B cell (primary cell): ENCODE measurements around the gene FGFRL1. TPM values are rescaled to one million over a fixed set of nuclear protein-coding genes. Genes with fewer than 3 reads are reported as not detected.
A peak's percentile ranks its signal among the peaks of the same experiment; 100 is the strongest.

Experiments used
- ATAC-seq: fragments of 200-7000 bp; cut with Tn5 transposase; one replicate; pipeline ENCODE4 v1.10.0; 2021; ENCODE audit warnings: low read depth, mild to moderate bottlenecking, moderate number of reproducible peaks, moderate library complexity
- CTCF ChIA-PET: fragments of 350-600 bp; sonication (Branson Sonifier 250); formaldehyde crosslinking; loops from one replicate; lab custom pipeline; 2021; ENCODE audit warnings: antibody characterized with exemption, inconsistent platforms; lab: Charles Lee
- POLR2A ChIA-PET: fragments of 350-600 bp; sonication (Branson Sonifier 250); formaldehyde crosslinking; loops from one replicate; lab custom pipeline; 2021; ENCODE audit warnings: antibody characterized with exemption; lab: Charles Lee
- DNase-seq: peaks from one replicate; pipeline ENCODE4 v3.0.0; 2013
- H2AFZ ChIP-seq: 2 replicates; pipeline ENCODE4 v1.6.1; 2012; ENCODE audit warnings: mild to moderate bottlenecking, low read depth, low read length; ENCODE audit not compliant: insufficient read depth, poor library complexity, severe bottlenecking
- H3K27ac ChIP-seq, 2 donors: 1 replicate in 1 of 2; 2 replicates in 1 of 2; pipeline ENCODE4 v1.5.1; 2012 to 2013; ENCODE audit warnings: low read length in 2 of 2, mild to moderate bottlenecking in 2 of 2, moderate library complexity in 1 of 2
- H3K27me3 ChIP-seq, 4 experiments: fragments of 200-600 bp in 1 of 4; sonication (generic) in 1 of 4; replicated peaks in 1 of 4; 1 replicate in 2 of 4; 2 replicates in 2 of 4; pipeline versions ENCODE4 v1.6.1 to v1.7.0; 2013 to 2016; ENCODE audit warnings: low read length in 3 of 4, mild to moderate bottlenecking in 2 of 4, mixed read lengths in 1 of 4, moderate library complexity in 1 of 4; ENCODE audit not compliant: insufficient read depth in 4 of 4, control insufficient read depth in 3 of 4; ENCODE audit errors: control extremely low read depth in 1 of 4
- H3K36me3 ChIP-seq, 2 experiments: replicated peaks in 1 of 2; 1 replicate in 1 of 2; 2 replicates in 1 of 2; pipeline versions ENCODE4 v1.6.1 to v1.7.1; 2013; ENCODE audit warnings: low read length in 1 of 2; ENCODE audit not compliant: insufficient read depth in 2 of 2, control insufficient read depth in 1 of 2; ENCODE audit errors: control extremely low read depth in 1 of 2, extremely low read depth in 1 of 2
- H3K4me1 ChIP-seq, 2 donors: fragments of 200-600 bp in 1 of 2; sonication (generic) in 1 of 2; 1 replicate in 1 of 2; 2 replicates in 1 of 2; pipeline versions ENCODE4 v1.5.1 to v1.6.1; 2013 to 2017; ENCODE audit warnings: low read length in 2 of 2; ENCODE audit not compliant: control insufficient read depth in 2 of 2, insufficient read depth in 2 of 2
- H3K4me2 ChIP-seq: replicated peaks from 2 replicates; pipeline ENCODE3; 2012; ENCODE audit warnings: mild to moderate bottlenecking, low read depth, low read length; ENCODE audit not compliant: poor library complexity, severe bottlenecking
- H3K4me3 ChIP-seq, 5 experiments: fragments of 200-600 bp in 1 of 5; sonication (generic) in 1 of 5; 1 replicate in 3 of 5; 2 replicates in 2 of 5; pipeline versions ENCODE4 v1.5.1 to v1.7.0; 2011 to 2016; ENCODE audit warnings: low read length in 4 of 5, mild to moderate bottlenecking in 4 of 5, low read depth in 2 of 5, control low read depth in 1 of 5, moderate library complexity in 1 of 5; ENCODE audit not compliant: insufficient read depth in 1 of 5; ENCODE audit errors: control extremely low read depth in 1 of 5, extremely low read depth in 1 of 5
- H3K79me2 ChIP-seq: fragments of 200-600 bp; sonication (generic); one replicate; pipeline ENCODE4 v1.6.0; 2016; ENCODE audit warnings: low read length; ENCODE audit not compliant: control insufficient read depth, insufficient read depth
- H3K9ac ChIP-seq: fragments of 200-600 bp; sonication (generic); 2 replicates; pipeline ENCODE4 v1.6.1; 2017; ENCODE audit warnings: mild to moderate bottlenecking, low read length, moderate library complexity
- H3K9me3 ChIP-seq, 3 donors: one replicate each; pipeline versions ENCODE4 v1.6.1 to v1.7.1; 2013; ENCODE audit warnings: low read length in 2 of 3; ENCODE audit not compliant: control insufficient read depth in 2 of 3, insufficient read depth in 1 of 3; ENCODE audit errors: control extremely low read depth in 1 of 3
- H4K20me1 ChIP-seq: 2 replicates; pipeline ENCODE4 v1.6.0; 2012; ENCODE audit warnings: mild to moderate bottlenecking, low read length; ENCODE audit not compliant: insufficient read depth, control insufficient read depth, poor library complexity, severe bottlenecking
- H3K27ac Mint-ChIP-seq: one replicate; pipeline ENCODE4 v1.8.0; 2021; ENCODE audit warnings: mixed read lengths
- H3K27me3 Mint-ChIP-seq: one replicate; pipeline ENCODE4 v1.8.0; 2021; ENCODE audit warnings: mixed read lengths
- H3K4me1 Mint-ChIP-seq: one replicate; pipeline ENCODE4 v1.8.0; 2021; ENCODE audit warnings: mixed read lengths
- H3K4me3 Mint-ChIP-seq: one replicate; pipeline ENCODE4 v1.8.0; 2021; ENCODE audit warnings: mixed read lengths
- H3K9me3 Mint-ChIP-seq: one replicate; pipeline ENCODE4 v1.8.0; 2022; ENCODE audit warnings: mixed read lengths; ENCODE audit not compliant: insufficient read depth
- EZH2 ChIP-seq: IDR thresholded peaks from 2 replicates; pipeline ENCODE4 v1.6.1; 2012; ENCODE audit warnings: borderline replicate concordance, low read depth, mild to moderate bottlenecking, moderate library complexity, low read length; ENCODE audit not compliant: insufficient read depth, poor library complexity, severe bottlenecking
- WGBS: methylation state at CpG from one replicate; pipeline ENCODE4 v1.1.5; 2013; ENCODE audit warnings: missing lambda C conversion rate; ENCODE audit not compliant: insufficient coverage; 5-methylcytosine and 5-hydroxymethylcytosine counted together
- intact Hi-C: fragments of 100-400 bp; cut with micrococcal nuclease; formaldehyde crosslinking; loops from one replicate; pipeline ENCODE4 v1.10.0; 2022
- polyA plus RNA-seq: library from polyadenylated mRNA; depleted of rRNA; stranded (reverse); fragments of >200 nt; gene quantifications from 2 replicates; pipeline ENCODE4 v1.2.3, GENCODE V29; 2012
- total RNA-seq, 2 donors: library from RNA; stranded (reverse); fragments of 120-200 nt in 1 of 2; gene quantifications; 1 replicate in 1 of 2; 2 replicates in 1 of 2; pipeline versions ENCODE4 v1.2.3 to v1.2.4, GENCODE V29; 2013 to 2022
- TF ChIP-seq, protein P1 (sequence below): fragments of 200-600 bp; IDR thresholded peaks from one replicate; pipeline ENCODE4 v1.8.0; 2022; ENCODE audit warnings: antibody characterized with exemption, mild to moderate bottlenecking

Gene FGFRL1
- total and polyA plus RNA-seq, 2 donors (not counting 1 experiment from before 2014, with no cell fraction given), result 24.1 to 28.9 TPM

DNA sequence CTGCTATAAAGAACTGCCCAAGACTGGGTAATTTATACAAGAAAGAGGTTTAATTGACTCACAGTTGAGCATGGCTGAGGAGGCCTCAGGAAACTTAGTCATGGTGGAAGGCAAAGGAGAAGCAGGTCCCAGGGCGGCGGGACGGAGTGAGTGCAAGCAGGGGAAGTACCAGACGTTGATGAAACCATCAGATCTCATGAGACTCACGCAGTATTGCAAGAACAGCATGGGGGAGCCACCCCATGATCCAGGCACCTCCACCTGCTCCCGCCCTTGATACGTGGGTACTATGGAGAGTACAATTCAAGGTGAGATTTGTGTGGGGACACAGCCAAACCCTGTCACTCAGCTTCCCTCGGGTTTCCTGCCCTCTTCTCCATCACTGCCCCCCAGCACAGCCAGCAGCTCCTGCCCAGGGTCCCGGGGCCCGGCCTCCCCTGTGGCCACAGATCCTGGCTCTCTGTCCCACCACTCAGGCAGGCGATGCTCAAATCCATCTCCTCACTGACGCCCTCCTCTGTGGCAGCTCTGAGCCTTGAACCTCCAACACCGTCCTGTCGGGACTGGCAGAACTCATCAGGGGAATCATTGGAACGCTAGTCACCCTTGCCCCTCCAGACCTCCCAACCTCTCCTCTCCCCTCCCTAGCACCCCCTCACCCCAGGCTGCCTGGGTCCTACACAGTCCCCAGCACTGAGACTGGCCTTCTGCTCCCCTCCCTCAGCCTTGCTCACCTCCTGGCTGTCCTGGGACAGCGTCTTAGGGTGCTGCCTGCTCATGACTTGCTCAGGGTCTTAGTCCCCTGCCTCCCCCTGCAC lies 37.6 kb downstream of the FGFRL1 start:
- POLR2A ChIA-PET, result no interaction called here
- no peak overlapping the region for H3K4me3 ChIP-seq
- DNase-seq, result no peak
- H3K9ac ChIP-seq, result no peak overlapping the region
- peak; percentile 39 for ATAC-seq
- no peaks in the 10 kb centered on the region for H3K79me2 ChIP-seq
- no peak overlapping the region for H2AFZ ChIP-seq
- H3K9me3 ChIP-seq, result peaks cover 0 to 32% (median 0%) of the 10 kb centered on the region in 3 donors
- Mint-ChIP-seq H3K4me1 (peaks cover 2% of the 10 kb centered on the region), H3K27ac (no peak overlapping the region), H3K4me3 (no peak overlapping the region), H3K27me3 (peaks cover 17% of the 10 kb centered on the region), H3K9me3 (no peaks in the 10 kb centered on the region)
- no peaks in the 10 kb centered on the region for H4K20me1 ChIP-seq
- H3K4me2 ChIP-seq, result no peak overlapping the region
- H3K36me3 ChIP-seq, result no peaks in the 10 kb centered on the region
- CTCF ChIA-PET, result no interaction called here
- H3K27ac ChIP-seq, result no peak overlapping the region
- peaks cover 0 to 28% (median 10%) of the 10 kb centered on the region in 4 experiments for H3K27me3 ChIP-seq
- WGBS, result 66% methylated on average over 14 of the region's 16 CpGs
- intact Hi-C loops, result no loop called here
- TF ChIP-seq, protein P1, sequence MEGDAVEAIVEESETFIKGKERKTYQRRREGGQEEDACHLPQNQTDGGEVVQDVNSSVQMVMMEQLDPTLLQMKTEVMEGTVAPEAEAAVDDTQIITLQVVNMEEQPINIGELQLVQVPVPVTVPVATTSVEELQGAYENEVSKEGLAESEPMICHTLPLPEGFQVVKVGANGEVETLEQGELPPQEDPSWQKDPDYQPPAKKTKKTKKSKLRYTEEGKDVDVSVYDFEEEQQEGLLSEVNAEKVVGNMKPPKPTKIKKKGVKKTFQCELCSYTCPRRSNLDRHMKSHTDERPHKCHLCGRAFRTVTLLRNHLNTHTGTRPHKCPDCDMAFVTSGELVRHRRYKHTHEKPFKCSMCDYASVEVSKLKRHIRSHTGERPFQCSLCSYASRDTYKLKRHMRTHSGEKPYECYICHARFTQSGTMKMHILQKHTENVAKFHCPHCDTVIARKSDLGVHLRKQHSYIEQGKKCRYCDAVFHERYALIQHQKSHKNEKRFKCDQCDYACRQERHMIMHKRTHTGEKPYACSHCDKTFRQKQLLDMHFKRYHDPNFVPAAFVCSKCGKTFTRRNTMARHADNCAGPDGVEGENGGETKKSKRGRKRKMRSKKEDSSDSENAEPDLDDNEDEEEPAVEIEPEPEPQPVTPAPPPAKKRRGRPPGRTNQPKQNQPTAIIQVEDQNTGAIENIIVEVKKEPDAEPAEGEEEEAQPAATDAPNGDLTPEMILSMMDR, result no peak
- no peak for TF ChIP-seq EZH2
- peaks cover 3 to 7% of the 10 kb centered on the region in 2 donors for H3K4me1 ChIP-seq

DNA sequence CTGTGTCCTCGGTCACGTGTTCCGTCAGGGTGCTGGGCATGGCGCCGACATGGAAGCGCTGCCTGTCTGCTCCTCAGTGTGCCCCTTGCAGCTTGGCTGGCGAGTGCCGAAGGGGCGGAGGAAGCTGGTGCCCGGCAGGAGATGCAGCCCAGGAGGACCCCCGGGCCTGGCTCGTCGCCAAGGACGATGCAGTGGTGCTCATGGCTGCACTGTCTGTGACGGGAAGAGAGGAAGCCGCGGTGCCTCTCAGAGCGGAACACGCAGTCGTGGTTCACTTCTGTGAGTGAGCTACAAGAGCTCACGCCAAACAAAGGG lies 38.1 kb downstream of the FGFRL1 start:
- H3K27me3 ChIP-seq, result peaks cover 0 to 23% (median 6%) of the 10 kb centered on the region in 4 experiments
- no peak overlapping the region for H3K27ac ChIP-seq
- H3K9me3 ChIP-seq, result peaks cover 0 to 30% (median 0%) of the 10 kb centered on the region in 3 donors
- intact Hi-C loops, result no loop called here
- H3K36me3 ChIP-seq, result no peaks in the 10 kb centered on the region
- DNase-seq, result no peak
- peaks cover 3% of the 10 kb centered on the region in 2 donors for H3K4me1 ChIP-seq
- H4K20me1 ChIP-seq, result no peaks in the 10 kb centered on the region
- 76% methylated on average over 21 of the region's 21 CpGs for WGBS
- CTCF ChIA-PET, result no interaction called here
- Mint-ChIP-seq H3K4me1 (peaks cover 2% of the 10 kb centered on the region), H3K27me3 (peaks cover 17% of the 10 kb centered on the region), H3K4me3 (no peak overlapping the region), H3K9me3 (no peaks in the 10 kb centered on the region), H3K27ac (no peak overlapping the region)
- TF ChIP-seq EZH2, result no peak
- TF ChIP-seq, protein P1, result no peak
- no peaks in the 10 kb centered on the region for H3K79me2 ChIP-seq
- no peak overlapping the region for H3K4me3 ChIP-seq
- H3K4me2 ChIP-seq, result no peak overlapping the region
- H2AFZ ChIP-seq, result no peak overlapping the region
- ATAC-seq, result no peak
- POLR2A ChIA-PET, result no interaction called here
- H3K9ac ChIP-seq, result no peak overlapping the region
